HCT116 (cell line): ENCODE measurements around the gene CHRNA5. TPM values are rescaled to one million over a fixed set of nuclear protein-coding genes. Genes with fewer than 3 reads are reported as not detected.

Experiments
- ATAC-seq: fragments of 200-7000 bp; cut with Tn5 transposase; 2 replicates; pipeline ENCODE4 v1.9.1; 2020; ENCODE audit warnings: mild to moderate bottlenecking, moderate library complexity
- BruUV-seq: library from RNA; stranded (reverse); fragments of 400-500 nt; replicated peaks from 2 replicates; lab custom pipeline; 2021; lab: Mats Ljungman, UMichigan
- CTCF ChIA-PET: fragments of 300-600 bp; sonication (Branson Sonifier 250); formaldehyde crosslinking; loops from one replicate; lab custom pipeline; 2021; ENCODE audit warnings: antibody characterized with exemption; lab: Charles Lee
- POLR2A ChIA-PET: fragments of 300-600, 350-600 bp; sonication (Branson Sonifier 250); formaldehyde crosslinking; loops from one replicate; lab custom pipeline; 2021; ENCODE audit warnings: antibody characterized with exemption; lab: Charles Lee
- RAD21 ChIA-PET, 2 experiments: fragments of 300-600 bp; sonication (Branson Sonifier 250); formaldehyde crosslinking; loops; one replicate each; lab custom pipeline; 2023; ENCODE audit warnings: low total read pairs in 2 of 2; ENCODE audit not compliant: uncharacterized antibody in 2 of 2, unreplicated experiment in 2 of 2, low non-redundant PET in 1 of 2; lab: Charles Lee
- DNase-seq: peaks from one replicate; pipeline ENCODE4 v3.0.0-alpha.2; 2010; ENCODE audit warnings: low read depth, low spot score
- H2AFZ ChIP-seq: fragments of 200-600 bp; shearing (Covaris generic), sonication (generic); 2 replicates; pipeline ENCODE4 v1.6.1; 2017; ENCODE audit warnings: low read depth, mixed run types, mixed read lengths, antibody characterized with exemption, low read length; ENCODE audit not compliant: poor library complexity, severe bottlenecking
- H3K27ac ChIP-seq: 2 replicates; pipeline ENCODE4 v1.5.1; 2012; ENCODE audit warnings: low read depth, low read length
- H3K27me3 ChIP-seq: fragments of 200-600 bp; sonication (generic); 2 replicates; pipeline ENCODE4 v1.6.1; 2016; ENCODE audit warnings: mixed run types, low read length, mixed read lengths; ENCODE audit not compliant: insufficient read depth
- H3K36me3 ChIP-seq, 2 experiments: fragments of 200-500 bp in 1 of 2; fragments of 200-600 bp in 1 of 2; sonication (Bioruptor generic) in 1 of 2; sonication (generic) in 1 of 2; 2 replicates each; pipeline versions ENCODE4 v1.5.1 to v1.6.1; 2014 to 2016; ENCODE audit warnings: low read length in 2 of 2, inconsistent platforms in 1 of 2, mixed read lengths in 1 of 2, mixed run types in 1 of 2; ENCODE audit not compliant: insufficient read depth in 2 of 2, control insufficient read depth in 1 of 2
- H3K4me1 ChIP-seq, 2 experiments: fragments of 200-600 bp in 1 of 2; sonication (generic) in 1 of 2; 2 replicates each; pipeline versions ENCODE4 v1.5.1 to v1.6.1; 2012 to 2017; ENCODE audit warnings: low read length in 2 of 2, inconsistent platforms in 1 of 2, mild to moderate bottlenecking in 1 of 2, mixed read lengths in 1 of 2, mixed run types in 1 of 2, moderate library complexity in 1 of 2; ENCODE audit not compliant: insufficient read depth in 2 of 2, control insufficient read depth in 1 of 2
- H3K4me2 ChIP-seq: fragments of 200-600 bp; sonication (generic); 2 replicates; pipeline ENCODE4 v1.6.1; 2017; ENCODE audit warnings: mixed run types, low read length, mixed read lengths
- H3K4me3 ChIP-seq, 2 experiments: fragments of 200-600 bp in 1 of 2; sonication (generic) in 1 of 2; replicated peaks in 1 of 2; 2 replicates each; pipeline ENCODE4 v1.5.1; 2011 to 2016; ENCODE audit warnings: low read length in 2 of 2, control low read depth in 1 of 2, low read depth in 1 of 2, mild to moderate bottlenecking in 1 of 2, mixed read lengths in 1 of 2, mixed run types in 1 of 2
- H3K79me2 ChIP-seq: fragments of 200-600 bp; sonication (generic); 2 replicates; pipeline ENCODE4 v1.6.1; 2017; ENCODE audit warnings: mild to moderate bottlenecking, mixed run types, low read length, moderate library complexity, mixed read lengths; ENCODE audit not compliant: insufficient read depth
- H3K9ac ChIP-seq: fragments of 200-600 bp; sonication (generic); 2 replicates; pipeline ENCODE4 v1.6.1; 2016; ENCODE audit warnings: low read length, mixed read lengths
- H3K9me2 ChIP-seq: fragments of 200-600 bp; sonication (generic), shearing (Covaris generic); 2 replicates; pipeline ENCODE4 v1.6.1; 2017; ENCODE audit warnings: mixed run types, mild to moderate bottlenecking, moderate library complexity; ENCODE audit not compliant: insufficient read depth
- H3K9me3 ChIP-seq, 2 experiments: fragments of 200-500 bp in 1 of 2; fragments of 200-600 bp in 1 of 2; sonication (Bioruptor generic) in 1 of 2; sonication (generic) in 1 of 2; 2 replicates each; pipeline ENCODE4 v1.6.1; 2014 to 2017; ENCODE audit warnings: low read length in 2 of 2, mixed read lengths in 2 of 2, inconsistent platforms in 1 of 2, low read depth in 1 of 2, mild to moderate bottlenecking in 1 of 2, mixed run types in 1 of 2, moderate library complexity in 1 of 2; ENCODE audit not compliant: control insufficient read depth in 1 of 2, insufficient read depth in 1 of 2
- H4K20me1 ChIP-seq: fragments of 200-600 bp; sonication (generic), shearing (Covaris generic); 2 replicates; pipeline ENCODE4 v1.6.1; 2017; ENCODE audit warnings: mixed run types, mild to moderate bottlenecking, moderate library complexity; ENCODE audit not compliant: insufficient read depth
- POLR2AphosphoS5 ChIP-seq: IDR thresholded peaks from 2 replicates; pipeline ENCODE4 v1.6.1; 2011; ENCODE audit warnings: mild to moderate bottlenecking, low read depth, low read length, moderate library complexity
- REST ChIP-seq: IDR thresholded peaks from 2 replicates; pipeline ENCODE4 v1.6.1; 2012; ENCODE audit warnings: low read depth
- ZNF274 ChIP-seq: fragments of 200-500 bp; sonication (Bioruptor generic); IDR thresholded peaks from 2 replicates; pipeline ENCODE4 v1.6.1; 2014; ENCODE audit warnings: mild to moderate bottlenecking, low read depth, low read length, inconsistent platforms
- intact Hi-C: fragments of 100-400 bp; cut with micrococcal nuclease; formaldehyde crosslinking; loops from 2 replicates; pipeline ENCODE4 v1.10.0; 2022
- total RNA-seq: library from RNA; stranded (reverse); gene quantifications from one replicate; pipeline ENCODE4 v1.2.1, GENCODE V29; 2021; ENCODE audit not compliant: unreplicated experiment

Gene CHRNA5
- total RNA-seq, 1 experiment from 2014 or later = 25.2 TPM

- H3K4me1 ChIP-seq = no peaks in the 10 kb centered on the region
- no peak for TF ChIP-seq POLR2AphosphoS5
- no peak for TF ChIP-seq ZNF274
- no peak for TF ChIP-seq REST
- no peak overlapping the region for H3K9ac ChIP-seq
- ChIA-PET RAD21 (no interaction called here), POLR2A (no interaction called here), CTCF (no interaction called here)
- H3K36me3 ChIP-seq = no peaks in the 10 kb centered on the region
- DNase-seq (no peak), ATAC-seq (no peak)
- H3K9me2 ChIP-seq = no peaks in the 10 kb centered on the region
- H4K20me1 ChIP-seq = no peaks in the 10 kb centered on the region
- no peak overlapping the region for H3K4me2 ChIP-seq
- no TSS peak for BruUV-seq
- no peak overlapping the region for H3K4me3 ChIP-seq
- H3K27ac ChIP-seq = no peak overlapping the region
- no peaks in the 10 kb centered on the region for H3K27me3 ChIP-seq
- H2AFZ ChIP-seq = no peak overlapping the region
- H3K9me3 ChIP-seq = peaks cover 6 to 9% of the 10 kb centered on the region in 2 experiments; a peak in 1 of 4 replicates
- intact Hi-C loops = no loop called here
- no peaks in the 10 kb centered on the region for H3K79me2 ChIP-seq
Observed at GRCh38 chr15:78633348-78633747, 68.0 kb downstream of the CHRNA5 start.
